Nephron progenitor cell (in vitro differentiated cells): ENCODE measurements around the gene CSNK2A3.

Experiments used
- DNase-seq: peaks from one replicate; pipeline ENCODE4 v3.0.0; 2021
- H3K27ac Mint-ChIP-seq: 2 replicates; pipeline ENCODE4 v1.8.0; 2021; ENCODE audit warnings: mild to moderate bottlenecking, moderate library complexity, mixed read lengths
- H3K27me3 Mint-ChIP-seq: 2 replicates; pipeline ENCODE4 v1.8.0; 2021; ENCODE audit warnings: mild to moderate bottlenecking, low read depth, mixed read lengths; ENCODE audit not compliant: poor library complexity
- H3K36me3 Mint-ChIP-seq: 2 replicates; pipeline ENCODE4 v1.8.0; 2021; ENCODE audit warnings: low read depth, mixed read lengths
- H3K4me1 Mint-ChIP-seq: 2 replicates; pipeline ENCODE4 v1.8.0; 2021; ENCODE audit warnings: mixed read lengths
- H3K4me3 Mint-ChIP-seq: 2 replicates; pipeline ENCODE4 v1.8.0; 2021; ENCODE audit warnings: mild to moderate bottlenecking, moderate library complexity, mixed read lengths
- H3K9me3 Mint-ChIP-seq: 2 replicates; pipeline ENCODE4 v1.8.0; 2021; ENCODE audit warnings: mild to moderate bottlenecking, moderate library complexity, mixed read lengths
- TF ChIP-seq, protein P1 (sequence below): fragments of 200-600 bp; sonication (generic); IDR thresholded peaks from 2 replicates; pipeline ENCODE4 v1.5.0; 2021; ENCODE audit warnings: antibody characterized with exemption

CSNK2A3 gene

DNA sequence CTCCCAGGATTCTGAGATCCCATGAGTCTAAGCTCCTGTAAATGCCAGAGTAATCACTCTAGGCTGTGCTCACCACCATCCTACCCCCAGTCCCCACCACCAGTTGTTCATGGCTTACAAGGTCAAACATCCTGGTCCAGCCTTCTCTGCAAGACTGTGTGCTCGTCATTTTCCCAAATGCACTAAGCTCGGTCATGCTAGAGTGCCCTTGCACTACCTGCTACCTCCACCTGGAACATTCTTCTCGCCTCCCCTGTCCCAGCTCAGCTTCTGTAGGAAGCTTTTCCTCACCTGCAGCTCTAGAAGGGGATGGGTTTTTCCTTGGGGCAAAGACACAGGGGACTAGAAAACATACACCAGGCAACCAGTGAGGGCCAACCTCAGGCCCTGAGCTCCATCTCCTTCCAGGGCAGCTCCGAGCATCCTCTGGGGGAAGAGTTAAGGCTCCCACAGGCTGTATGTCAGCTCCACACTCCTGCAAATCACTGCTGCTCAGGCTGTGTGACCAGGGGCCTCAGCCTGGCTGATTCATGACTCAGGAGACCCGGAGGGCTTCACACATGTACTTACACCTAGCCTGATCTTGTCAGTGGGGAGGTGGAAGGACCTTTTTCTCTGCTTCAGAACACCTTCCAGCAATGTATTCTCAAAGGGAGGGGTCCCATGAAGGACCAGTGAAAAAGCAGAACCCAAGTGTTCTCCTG, 37.2 kb upstream of the CSNK2A3 start:
- no peak overlapping the region for H3K4me3 Mint-ChIP-seq
- H3K27me3 Mint-ChIP-seq, result peaks cover 15% of the 10 kb centered on the region
- H3K4me1 Mint-ChIP-seq, result peaks cover 28% of the 10 kb centered on the region
- H3K27ac Mint-ChIP-seq, result no peak overlapping the region
- TF ChIP-seq, protein P1, sequence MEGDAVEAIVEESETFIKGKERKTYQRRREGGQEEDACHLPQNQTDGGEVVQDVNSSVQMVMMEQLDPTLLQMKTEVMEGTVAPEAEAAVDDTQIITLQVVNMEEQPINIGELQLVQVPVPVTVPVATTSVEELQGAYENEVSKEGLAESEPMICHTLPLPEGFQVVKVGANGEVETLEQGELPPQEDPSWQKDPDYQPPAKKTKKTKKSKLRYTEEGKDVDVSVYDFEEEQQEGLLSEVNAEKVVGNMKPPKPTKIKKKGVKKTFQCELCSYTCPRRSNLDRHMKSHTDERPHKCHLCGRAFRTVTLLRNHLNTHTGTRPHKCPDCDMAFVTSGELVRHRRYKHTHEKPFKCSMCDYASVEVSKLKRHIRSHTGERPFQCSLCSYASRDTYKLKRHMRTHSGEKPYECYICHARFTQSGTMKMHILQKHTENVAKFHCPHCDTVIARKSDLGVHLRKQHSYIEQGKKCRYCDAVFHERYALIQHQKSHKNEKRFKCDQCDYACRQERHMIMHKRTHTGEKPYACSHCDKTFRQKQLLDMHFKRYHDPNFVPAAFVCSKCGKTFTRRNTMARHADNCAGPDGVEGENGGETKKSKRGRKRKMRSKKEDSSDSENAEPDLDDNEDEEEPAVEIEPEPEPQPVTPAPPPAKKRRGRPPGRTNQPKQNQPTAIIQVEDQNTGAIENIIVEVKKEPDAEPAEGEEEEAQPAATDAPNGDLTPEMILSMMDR, result no peak
- no peaks in the 10 kb centered on the region for H3K9me3 Mint-ChIP-seq
- peak; percentile 18 for DNase-seq
- H3K36me3 Mint-ChIP-seq, result no peaks in the 10 kb centered on the region

DNA sequence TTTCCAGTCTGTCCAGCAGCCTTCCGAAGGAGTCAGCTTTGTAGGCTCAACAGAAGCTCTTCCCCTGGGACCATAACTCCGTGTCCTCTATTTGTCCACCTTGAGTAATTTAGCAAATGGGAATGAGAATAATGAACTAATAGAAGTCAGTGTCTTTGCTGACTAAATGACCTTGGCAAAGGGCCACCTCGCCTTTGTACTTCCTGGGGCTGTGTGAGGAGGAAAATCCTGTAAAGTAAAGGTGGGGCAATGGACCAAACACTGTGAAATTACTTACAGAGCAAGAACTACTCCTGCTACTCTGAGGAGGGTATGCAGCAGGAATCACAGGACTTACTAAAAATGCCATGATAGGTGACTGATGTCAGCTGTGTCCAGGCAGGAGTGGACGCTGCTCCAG, 36.2 kb upstream of the CSNK2A3 start:
- DNase-seq, result no peak
- H3K36me3 Mint-ChIP-seq, result no peaks in the 10 kb centered on the region
- no peak overlapping the region for H3K27ac Mint-ChIP-seq
- TF ChIP-seq, protein P1, result no peak
- H3K4me1 Mint-ChIP-seq, result peaks cover 28% of the 10 kb centered on the region
- no peaks in the 10 kb centered on the region for H3K9me3 Mint-ChIP-seq
- H3K27me3 Mint-ChIP-seq, result peaks cover 15% of the 10 kb centered on the region
- no peak overlapping the region for H3K4me3 Mint-ChIP-seq

DNA sequence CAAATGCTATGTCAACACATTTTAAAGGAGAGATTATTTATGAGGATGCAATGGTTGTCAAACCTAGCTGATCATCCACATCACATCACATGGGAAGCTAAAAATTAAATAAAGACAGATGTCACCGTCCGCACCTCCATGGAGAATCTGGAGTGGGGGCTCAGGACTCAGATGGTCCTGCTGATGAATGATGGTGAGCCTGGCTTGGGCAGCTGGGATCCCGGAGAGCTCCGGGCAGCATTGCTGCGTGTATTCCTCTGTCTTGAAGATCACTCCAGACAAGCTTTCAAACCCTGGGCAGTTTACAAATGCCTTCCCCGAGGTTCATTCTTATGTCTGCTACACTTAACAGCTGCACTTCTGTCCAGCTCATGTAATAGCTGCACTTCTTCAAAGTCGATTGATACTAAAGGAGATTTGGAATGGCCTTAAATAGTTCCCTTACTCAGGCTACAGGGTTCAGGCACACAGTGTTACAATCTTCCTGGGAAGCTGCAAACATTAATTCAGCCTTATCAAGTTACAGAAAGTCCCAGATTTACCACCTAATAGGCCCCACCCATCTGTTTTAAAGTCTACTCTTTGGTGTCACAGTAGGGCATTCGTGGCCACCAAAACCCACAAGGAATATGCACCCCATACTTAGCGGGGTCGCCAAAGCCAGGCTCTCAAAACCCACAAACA, 34.7 kb upstream of the CSNK2A3 start:
- H3K4me1 Mint-ChIP-seq, result peaks cover 32% of the 10 kb centered on the region
- TF ChIP-seq, protein P1, result no peak
- peaks cover 15% of the 10 kb centered on the region for H3K27me3 Mint-ChIP-seq

DNA sequence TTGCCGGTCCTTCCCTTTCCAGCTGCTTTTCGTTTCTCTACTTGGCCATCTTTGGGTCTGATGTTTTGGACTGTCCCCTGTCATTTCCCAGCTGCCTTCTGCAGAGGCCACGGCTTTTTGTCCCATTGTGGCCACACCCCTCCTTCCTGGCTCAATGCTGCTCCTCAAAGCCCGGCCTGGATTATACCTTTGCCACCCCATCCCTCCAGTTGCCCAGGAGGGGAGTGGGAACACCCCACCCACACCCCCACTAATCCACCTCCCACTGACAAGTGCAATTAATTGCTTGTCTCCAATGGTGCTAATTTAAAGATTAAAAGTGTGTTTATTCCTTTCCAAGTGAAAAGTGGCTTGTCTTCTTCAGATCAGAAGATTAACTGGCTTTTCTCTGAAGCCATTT, 34.2 kb upstream of the CSNK2A3 start:
- TF ChIP-seq, protein P1, result no peak
- no peak for DNase-seq
- peaks cover 32% of the 10 kb centered on the region for H3K4me1 Mint-ChIP-seq
- H3K4me3 Mint-ChIP-seq, result no peak overlapping the region
- H3K9me3 Mint-ChIP-seq, result no peaks in the 10 kb centered on the region
- no peaks in the 10 kb centered on the region for H3K36me3 Mint-ChIP-seq
- H3K27me3 Mint-ChIP-seq, result peaks cover 15% of the 10 kb centered on the region
- no peak overlapping the region for H3K27ac Mint-ChIP-seq

More for the DNA sequence above, 34.7 kb upstream of the CSNK2A3 start:
- H3K4me3 Mint-ChIP-seq, result no peak overlapping the region
- no peak for DNase-seq
- H3K36me3 Mint-ChIP-seq, result no peaks in the 10 kb centered on the region
- H3K27ac Mint-ChIP-seq, result no peak overlapping the region
- H3K9me3 Mint-ChIP-seq, result no peaks in the 10 kb centered on the region

DNA sequence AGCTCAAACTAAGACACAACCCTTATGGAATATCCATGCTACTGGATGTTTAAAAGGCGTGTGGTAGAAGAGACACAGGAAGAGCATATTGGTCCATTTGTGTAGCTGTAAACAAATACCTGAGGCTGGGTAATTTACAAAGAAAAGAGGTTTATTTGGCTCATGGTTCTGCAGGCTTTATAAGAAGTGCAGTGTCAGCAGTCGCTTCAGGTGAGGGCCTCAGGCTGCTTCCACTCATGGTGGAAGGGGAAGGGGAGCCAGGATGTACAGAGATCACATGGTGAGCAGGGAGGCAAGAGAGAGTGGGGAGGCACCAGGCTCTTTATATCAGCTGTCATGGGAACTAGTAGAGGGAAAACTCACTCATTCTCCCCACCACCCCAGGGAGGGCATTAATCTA, 31.8 kb upstream of the CSNK2A3 start:
- no peaks in the 10 kb centered on the region for H3K36me3 Mint-ChIP-seq
- TF ChIP-seq, protein P1, result no peak
- DNase-seq, result no peak
- H3K4me1 Mint-ChIP-seq, result peaks cover 17% of the 10 kb centered on the region
- peaks cover 10% of the 10 kb centered on the region for H3K27me3 Mint-ChIP-seq
- H3K4me3 Mint-ChIP-seq, result no peak overlapping the region
- H3K9me3 Mint-ChIP-seq, result no peaks in the 10 kb centered on the region
- no peak overlapping the region for H3K27ac Mint-ChIP-seq
